AG20443 (cell line): Measurements from ENCODE around the gene TIMM17A.

Source experiments
- DNase-seq: peaks from one replicate; pipeline ENCODE4 v3.0.0; 2012; ENCODE audit warnings: low spot score, mixed read lengths

TIMM17A gene

GRCh38 chr1:201984446-201984845 lies 29.1 kb downstream of the TIMM17A start:
- DNase-seq: no peak

- no peak for DNase-seq
Observed at GRCh38 chr1:201985355-201985754, 30.1 kb downstream of the TIMM17A start.

- no peak for DNase-seq
Observed at GRCh38 chr1:201988601-201989000, 33.3 kb downstream of the TIMM17A start.

DNA sequence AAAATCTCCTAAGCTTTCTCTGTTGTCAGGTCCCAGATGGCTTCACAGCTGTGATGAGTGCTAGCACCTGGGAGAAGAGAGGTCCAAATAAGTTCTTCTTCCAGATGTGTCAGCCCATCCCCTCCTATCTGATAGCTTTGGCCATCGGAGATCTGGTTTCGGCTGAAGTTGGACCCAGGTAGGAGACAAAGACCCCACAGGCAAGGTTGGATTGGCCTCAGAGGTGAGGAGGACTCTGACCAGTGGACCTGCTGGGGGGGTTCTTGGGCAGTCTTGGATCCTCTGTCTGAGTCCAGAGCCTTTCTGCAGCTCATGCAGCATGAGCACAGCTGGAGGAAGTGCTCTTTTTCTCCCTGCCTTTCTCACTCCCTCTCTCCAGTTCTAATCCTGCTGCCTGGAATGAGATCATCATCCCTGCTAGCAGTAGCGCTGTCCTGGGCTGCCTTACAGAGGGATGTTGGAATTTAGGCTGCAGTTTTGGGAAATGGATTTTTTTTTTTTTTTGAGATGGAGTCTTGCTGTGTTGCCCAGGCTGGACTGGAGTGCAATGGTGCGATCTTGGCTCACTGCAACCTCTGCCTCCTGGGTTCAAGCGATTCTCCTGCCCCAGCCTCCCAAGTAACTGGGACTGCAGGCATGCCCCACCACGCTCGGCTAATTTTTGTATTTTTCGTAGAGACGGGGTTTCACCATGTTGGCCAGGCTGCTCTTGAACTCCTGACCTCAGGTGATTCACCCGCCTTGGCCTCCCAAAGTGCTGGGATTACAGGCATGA lies 34.2 kb downstream of the TIMM17A start:
- DNase-seq: no peak

GRCh38 chr1:201990427-201990826 lies 35.1 kb downstream of the TIMM17A start:
- DNase-seq: no peak

DNA sequence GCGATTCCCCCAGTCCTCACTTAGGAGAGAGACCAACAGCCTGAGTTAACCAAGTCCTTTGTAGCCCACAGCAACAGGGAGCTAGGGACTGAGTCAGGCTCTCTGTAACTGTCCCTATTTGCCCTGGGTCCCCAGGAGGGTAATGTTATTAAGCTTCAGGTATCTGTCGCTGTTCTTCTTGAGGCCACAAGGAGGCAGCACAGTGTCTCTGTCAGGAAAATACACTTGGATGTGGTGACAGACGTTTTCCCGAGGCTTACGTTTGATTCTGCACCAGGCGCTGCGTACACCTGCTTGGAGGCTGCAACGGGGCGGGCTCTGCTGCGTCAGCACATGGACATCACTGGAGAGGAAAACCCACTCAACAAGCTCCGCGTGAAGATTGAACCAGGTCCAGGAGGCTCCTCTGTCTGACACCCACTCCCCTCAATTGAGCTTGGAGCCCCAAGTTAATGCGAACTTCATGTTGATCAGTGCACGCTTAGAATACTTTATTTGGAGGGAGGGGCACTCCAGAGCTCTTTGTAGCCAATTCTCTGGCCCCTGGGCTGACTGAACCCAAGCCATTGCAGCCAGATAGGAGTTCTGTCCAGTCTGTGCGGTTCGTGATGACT lies 44.4 kb downstream of the TIMM17A start:
- DNase-seq: peak; percentile 69

DNA sequence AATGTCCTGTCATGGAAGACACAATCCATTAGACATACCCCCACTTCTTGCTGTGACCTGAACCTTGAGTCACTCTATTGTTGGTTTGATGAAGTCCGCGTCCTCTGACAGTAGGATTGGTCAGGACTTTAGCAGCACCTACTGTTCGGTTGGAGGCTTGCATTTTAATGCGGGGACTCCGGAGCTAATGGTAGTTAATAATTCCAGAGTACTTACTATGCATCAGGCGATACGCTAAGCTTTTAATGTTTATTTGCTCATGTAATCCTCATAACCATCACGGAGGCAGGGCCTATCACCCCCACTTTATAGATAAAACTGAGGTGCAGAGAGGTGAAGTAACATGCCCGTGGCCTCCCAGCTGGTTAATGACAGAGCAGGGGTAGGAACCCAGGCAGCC lies 47.2 kb downstream of the TIMM17A start:
- DNase-seq: no peak

DNA sequence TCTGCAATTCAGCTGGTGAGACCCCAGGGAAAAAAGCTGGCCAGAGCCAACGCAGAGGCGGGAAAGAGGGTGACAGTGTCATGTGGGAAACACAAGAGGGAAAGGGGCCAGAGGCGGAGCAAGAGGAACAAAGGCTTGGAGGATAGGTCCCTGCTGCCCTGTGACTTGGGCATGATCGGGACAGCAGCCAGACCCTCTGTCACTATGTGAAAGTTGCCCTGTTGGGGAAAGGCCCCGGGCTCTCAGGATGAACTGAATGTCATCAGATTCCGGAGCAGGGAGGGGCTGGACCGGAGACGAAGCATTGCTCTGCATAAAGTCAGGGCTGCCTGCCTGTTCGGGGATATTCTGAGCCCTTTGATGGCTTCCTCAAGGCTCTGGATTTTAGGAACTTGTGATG lies 49.4 kb downstream of the TIMM17A start:
- no peak for DNase-seq

DNA sequence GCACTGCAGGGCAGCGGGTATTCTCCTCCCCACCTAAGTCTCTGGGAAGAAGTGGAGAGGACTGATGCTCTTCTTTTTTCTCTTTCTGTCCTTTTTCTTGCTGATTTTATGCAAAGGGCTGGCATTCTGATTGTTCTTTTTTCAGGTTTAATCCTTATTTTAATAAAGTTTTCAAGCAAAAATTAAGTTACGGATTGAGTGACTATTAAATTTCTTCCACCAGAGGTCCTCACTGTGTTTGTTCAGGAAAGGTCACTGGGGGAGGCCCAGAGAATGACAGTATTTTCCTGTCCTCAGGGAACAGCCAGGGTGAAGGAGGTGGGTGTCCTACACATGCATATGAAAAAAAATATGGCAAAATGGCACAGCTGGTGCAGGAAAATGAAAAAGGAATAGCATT lies 50.7 kb downstream of the TIMM17A start:
- DNase-seq: peak; percentile 42

DNA sequence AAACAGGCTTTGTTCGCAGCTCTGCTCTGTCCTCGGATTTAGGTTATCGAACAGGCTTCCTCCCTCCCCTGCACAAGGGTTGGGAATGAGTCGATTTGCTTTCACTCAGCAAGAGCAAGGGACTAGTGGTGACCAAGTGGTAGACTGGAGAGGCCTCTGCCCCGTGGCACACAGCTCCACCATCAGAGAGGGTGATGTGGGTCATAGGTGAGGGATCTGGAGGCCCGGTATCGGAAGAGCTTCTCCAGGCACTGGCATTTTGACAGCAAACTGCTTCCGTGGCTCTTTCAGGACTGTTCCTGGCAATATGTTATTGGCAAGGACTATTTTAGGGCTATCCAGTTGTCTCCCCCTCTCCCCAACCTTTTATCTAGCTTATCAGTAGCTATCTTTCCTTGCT lies 52.0 kb downstream of the TIMM17A start:
- no peak for DNase-seq

DNA sequence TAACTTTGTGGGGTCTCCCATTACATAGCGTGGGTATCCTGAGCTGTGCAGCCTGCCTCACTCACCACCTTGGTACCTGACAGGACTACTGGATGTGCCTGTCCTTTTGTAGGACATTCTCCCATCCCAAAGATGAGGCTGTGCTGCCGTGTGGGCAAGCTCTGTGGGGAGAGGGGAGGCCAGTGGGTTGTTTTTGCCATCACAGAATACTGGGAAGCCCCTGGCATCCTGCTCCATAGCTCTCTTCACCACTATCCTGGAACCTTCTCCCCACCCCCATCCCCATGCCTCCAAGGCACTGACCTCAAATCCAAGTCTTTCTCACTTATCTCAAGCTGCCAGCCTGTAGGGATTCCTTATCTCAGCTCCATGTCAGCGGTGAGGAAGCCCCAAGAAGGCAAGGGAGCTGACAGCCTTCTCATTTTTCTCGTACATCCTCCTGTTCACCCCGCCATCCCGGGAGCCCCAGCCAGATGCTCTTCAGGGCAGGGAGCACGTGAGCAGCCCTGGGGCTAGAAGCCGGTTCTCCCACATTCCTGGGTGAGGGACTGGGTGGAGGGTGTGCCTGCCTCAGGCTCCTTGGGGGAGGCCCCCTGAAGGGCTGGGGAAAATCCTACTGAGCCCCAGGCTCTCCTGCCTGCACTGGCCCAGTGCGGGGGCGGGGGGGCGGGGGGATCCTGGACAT lies 52.6 kb downstream of the TIMM17A start:
- DNase-seq: peak; percentile 53

GRCh38 chr1:202009326-202010179 lies 54.2 kb downstream of the TIMM17A start:
- peak; percentile 89 for DNase-seq

DNA sequence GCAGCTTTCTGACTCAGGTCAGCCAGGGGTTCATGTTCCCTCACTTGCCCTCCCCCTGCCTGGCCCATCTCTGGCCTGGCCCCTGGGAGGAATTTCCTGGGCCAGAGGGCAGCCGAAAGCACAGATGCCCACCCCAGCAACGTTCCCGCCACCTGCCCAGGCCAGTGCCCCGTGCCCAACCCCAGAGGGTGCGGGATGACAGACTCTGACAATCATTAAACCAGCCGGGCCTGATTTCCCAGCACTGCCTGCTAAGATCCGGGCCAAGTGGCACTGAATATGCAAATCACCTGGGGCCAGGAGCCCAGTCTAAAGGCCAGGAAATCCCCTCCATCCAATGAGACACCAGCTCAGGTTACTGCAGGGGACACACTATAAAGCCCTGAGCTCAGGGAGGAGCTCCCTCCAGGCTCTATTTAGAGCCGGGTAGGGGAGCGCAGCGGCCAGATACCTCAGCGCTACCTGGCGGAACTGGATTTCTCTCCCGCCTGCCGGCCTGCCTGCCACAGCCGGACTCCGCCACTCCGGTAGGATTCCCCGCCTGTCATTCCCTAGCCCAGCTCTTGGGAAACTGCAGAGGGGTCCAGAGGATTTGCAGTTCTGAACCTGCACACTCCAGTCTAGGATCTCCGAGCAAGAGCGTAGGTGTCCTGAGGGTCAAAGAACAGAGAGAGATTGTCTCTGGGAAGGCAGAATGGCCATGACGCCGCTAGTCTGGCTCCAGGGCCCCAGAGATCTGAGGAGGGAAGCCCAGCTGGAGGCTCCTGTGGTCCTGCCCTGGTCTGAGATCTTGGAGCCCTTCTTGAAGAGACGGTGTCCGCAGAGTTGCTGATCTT lies 55.1 kb downstream of the TIMM17A start, which contains the start of gene ELF3:
ELF3 (plus strand) TSS at position 408 of the 836 bp plus-strand sequence. CDS start 550 bp downstream, outside the sequence.
- DNase-seq: no peak

GRCh38 chr1:202011994-202012393 lies 56.7 kb downstream of the TIMM17A start:
- no peak for DNase-seq

- no peak for DNase-seq
Observed at GRCh38 chr1:202012544-202013478, 57.5 kb downstream of the TIMM17A start.

GRCh38 chr1:202013603-202014002 lies 58.3 kb downstream of the TIMM17A start:
- DNase-seq: no peak

- DNase-seq: no peak
Observed at GRCh38 chr1:202014060-202014459, 58.8 kb downstream of the TIMM17A start.

DNA sequence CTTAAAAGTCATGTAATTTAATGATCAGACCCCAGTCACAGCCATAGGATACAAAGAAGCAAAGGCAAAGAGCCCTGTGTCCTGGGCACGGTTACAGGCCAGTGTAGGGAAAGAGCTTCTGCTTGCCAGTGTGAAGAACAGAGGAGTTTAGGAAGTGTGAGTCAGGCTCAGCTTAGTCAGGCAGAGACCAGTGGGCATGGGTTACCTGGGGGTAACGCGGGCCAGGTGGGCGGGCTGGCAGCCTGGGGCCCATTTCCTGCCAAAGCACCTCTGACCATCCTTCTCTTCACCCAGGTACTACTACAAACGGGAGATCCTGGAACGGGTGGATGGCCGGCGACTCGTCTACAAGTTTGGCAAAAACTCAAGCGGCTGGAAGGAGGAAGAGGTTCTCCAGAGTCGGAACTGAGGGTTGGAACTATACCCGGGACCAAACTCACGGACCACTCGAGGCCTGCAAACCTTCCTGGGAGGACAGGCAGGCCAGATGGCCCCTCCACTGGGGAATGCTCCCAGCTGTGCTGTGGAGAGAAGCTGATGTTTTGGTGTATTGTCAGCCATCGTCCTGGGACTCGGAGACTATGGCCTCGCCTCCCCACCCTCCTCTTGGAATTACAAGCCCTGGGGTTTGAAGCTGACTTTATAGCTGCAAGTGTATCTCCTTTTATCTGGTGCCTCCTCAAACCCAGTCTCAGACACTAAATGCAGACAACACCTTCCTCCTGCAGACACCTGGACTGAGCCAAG lies 59.8 kb downstream of the TIMM17A start:
- no peak for DNase-seq

DNA sequence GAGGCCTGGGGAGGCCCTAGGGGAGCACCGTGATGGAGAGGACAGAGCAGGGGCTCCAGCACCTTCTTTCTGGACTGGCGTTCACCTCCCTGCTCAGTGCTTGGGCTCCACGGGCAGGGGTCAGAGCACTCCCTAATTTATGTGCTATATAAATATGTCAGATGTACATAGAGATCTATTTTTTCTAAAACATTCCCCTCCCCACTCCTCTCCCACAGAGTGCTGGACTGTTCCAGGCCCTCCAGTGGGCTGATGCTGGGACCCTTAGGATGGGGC lies 60.3 kb downstream of the TIMM17A start:
- no peak for DNase-seq
